ENCODE measurements around the gene PPP1R18. TPM values are rescaled to one million over a fixed set of nuclear protein-coding genes. Genes with fewer than 3 reads are reported as not detected.

PPP1R18 gene
- total RNA-seq, 2 experiments from 2014 or later = 30.9 to 31.6 TPM

- intact Hi-C loops (cut with DNase I, micrococcal nuclease) = no loop called here
- Mint-ChIP-seq H3K27me3 (no peaks in the 10 kb centered on the region), H3K4me3 (no peak overlapping the region), H3K9me3 (no peaks in the 10 kb centered on the region), H3K4me1 (ENCODE audit: low read depth) (peaks cover 18% of the 10 kb centered on the region), H3K36me3 (ENCODE audit: low read depth) (peaks cover 35% of the 10 kb centered on the region), H3K27ac (no peak overlapping the region)
- Histone ChIP-seq H3K4me3 (ENCODE audit: low read length) (no peak overlapping the region), H3K27ac (ENCODE audit: low read depth in 1 of 2, low read length in 2 of 2) (no peak overlapping the region), H3K36me3 (ENCODE audit: insufficient read depth, low read length) (peaks cover 17% of the 10 kb centered on the region), H3K4me1 (ENCODE audit: insufficient read depth, low read length) (peaks cover 7% of the 10 kb centered on the region), H3K27me3 (ENCODE audit: control insufficient read depth in 1 of 2, insufficient read depth in 2 of 2, low read length in 2 of 2) (no peaks in the 10 kb centered on the region), H3K9me3 (ENCODE audit: control insufficient read depth in 1 of 2, insufficient read depth in 1 of 2, low read length in 2 of 2) (no peaks in the 10 kb centered on the region)
- TF ChIP-seq CTCF (IDR thresholded peaks at IDR 0.05) = no peak
- no peak for ATAC-seq (ENCODE audit: poor library complexity)
- DNase-seq = peak in 1 of 14 experiments; percentile 8
- ChIA-PET CTCF (interaction anchor here (0.9 to 2.1 kb wide), 3 partner anchors 15 to 90 kb away, joined by 3 to 6 read pairs (median 4); partner anchors contain the start of gene ATAT1), POLR2A (interaction anchor here (1.7 kb wide), 1 partner anchor 28 kb away, joined by 9 read pairs; no protein-coding TSS in a partner anchor)
Observed at GRCh38 chr6:30641048-30641447, 45.4 kb downstream of the PPP1R18 start.

GRCh38 chr6:30640481-30640880 lies 46.0 kb downstream of the PPP1R18 start:
- Histone ChIP-seq H3K27ac (ENCODE audit: low read depth in 1 of 2, low read length in 2 of 2) (no peak overlapping the region), H3K27me3 (ENCODE audit: control insufficient read depth in 1 of 2, insufficient read depth in 2 of 2, low read length in 2 of 2) (no peaks in the 10 kb centered on the region), H3K9me3 (ENCODE audit: control insufficient read depth in 1 of 2, insufficient read depth in 1 of 2, low read length in 2 of 2) (no peaks in the 10 kb centered on the region), H3K4me1 (ENCODE audit: insufficient read depth, low read length) (peaks cover 6% of the 10 kb centered on the region), H3K36me3 (ENCODE audit: insufficient read depth, low read length) (peaks cover 17% of the 10 kb centered on the region), H3K4me3 (ENCODE audit: low read length) (no peak overlapping the region)
- Mint-ChIP-seq H3K4me3 (no peak overlapping the region), H3K4me1 (ENCODE audit: low read depth) (peaks cover 13% of the 10 kb centered on the region), H3K27me3 (no peaks in the 10 kb centered on the region), H3K36me3 (ENCODE audit: low read depth) (peaks cover 35% of the 10 kb centered on the region), H3K9me3 (no peaks in the 10 kb centered on the region), H3K27ac (no peak overlapping the region)
- no peak for TF ChIP-seq CTCF (IDR thresholded peaks at IDR 0.05)
- peak; percentile 37 for ATAC-seq (ENCODE audit: poor library complexity)
- POLR2A ChIA-PET = interaction anchor here (1.7 kb wide), 1 partner anchor 27 kb away, joined by 9 read pairs; no protein-coding TSS in a partner anchor
- intact Hi-C loops (cut with DNase I, micrococcal nuclease) = no loop called here
- peak in 1 of 14 experiments; percentile 29 for DNase-seq
- CTCF ChIA-PET = interaction anchor here (1.8 to 2.1 kb wide), 2 partner anchors 14 to 39 kb away, joined by 4 to 6 read pairs; partner anchors contain the start of gene ATAT1

- peaks cover 37% of the 10 kb centered on the region for H3K36me3 Mint-ChIP-seq (ENCODE audit: low read depth)
- H3K27me3 Mint-ChIP-seq = no peaks in the 10 kb centered on the region
- H3K4me3 Mint-ChIP-seq = no peak overlapping the region
- H3K27ac Mint-ChIP-seq = no peak overlapping the region
- no peaks in the 10 kb centered on the region for H3K9me3 ChIP-seq (ENCODE audit: control insufficient read depth in 1 of 2, insufficient read depth in 1 of 2, low read length in 2 of 2)
- peaks cover 2% of the 10 kb centered on the region for H3K4me1 ChIP-seq (ENCODE audit: insufficient read depth, low read length)
- no peak for ATAC-seq (ENCODE audit: poor library complexity)
- DNase-seq = no peak
- POLR2A ChIA-PET = no interaction called here
- intact Hi-C loops (cut with DNase I, micrococcal nuclease) = no loop called here
- H3K9me3 Mint-ChIP-seq = no peaks in the 10 kb centered on the region
- H3K27ac ChIP-seq (ENCODE audit: low read depth in 1 of 2, low read length in 2 of 2) = no peak overlapping the region
- peaks cover 7% of the 10 kb centered on the region for H3K4me1 Mint-ChIP-seq (ENCODE audit: low read depth)
- CTCF ChIA-PET = no interaction called here
- TF ChIP-seq CTCF (IDR thresholded peaks at IDR 0.05) = no peak
- no peaks in the 10 kb centered on the region for H3K27me3 ChIP-seq (ENCODE audit: control insufficient read depth in 1 of 2, insufficient read depth in 2 of 2, low read length in 2 of 2)
- no peak overlapping the region for H3K4me3 ChIP-seq (ENCODE audit: low read length)
- H3K36me3 ChIP-seq (ENCODE audit: insufficient read depth, low read length) = no peaks in the 10 kb centered on the region
Observed at GRCh38 chr6:30635834-30636233, 50.6 kb downstream of the PPP1R18 start.
